ENCODE data around the gene TCF15.

DNA sequence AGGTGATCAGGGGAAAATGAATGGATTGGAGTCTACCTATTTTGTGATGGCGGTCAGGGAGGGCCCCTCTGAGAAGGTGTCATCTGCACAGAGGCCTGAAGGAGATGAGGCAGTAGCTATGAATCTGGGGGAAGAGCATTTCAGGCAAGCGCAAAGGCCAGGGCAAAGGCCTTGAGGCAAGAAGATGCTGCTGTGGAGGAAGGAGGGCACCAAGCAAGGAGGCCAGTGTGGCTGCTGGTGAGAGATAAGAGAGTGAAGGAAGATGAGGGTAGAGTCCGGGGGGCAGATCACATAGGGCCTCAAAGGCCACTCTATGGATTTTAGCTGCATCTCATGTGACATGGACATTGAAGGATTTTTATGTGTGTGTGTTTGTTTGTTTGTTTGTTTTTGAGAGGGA lies 45.9 kb downstream of the TCF15 start:
- TF ChIP-seq, protein P1, sequence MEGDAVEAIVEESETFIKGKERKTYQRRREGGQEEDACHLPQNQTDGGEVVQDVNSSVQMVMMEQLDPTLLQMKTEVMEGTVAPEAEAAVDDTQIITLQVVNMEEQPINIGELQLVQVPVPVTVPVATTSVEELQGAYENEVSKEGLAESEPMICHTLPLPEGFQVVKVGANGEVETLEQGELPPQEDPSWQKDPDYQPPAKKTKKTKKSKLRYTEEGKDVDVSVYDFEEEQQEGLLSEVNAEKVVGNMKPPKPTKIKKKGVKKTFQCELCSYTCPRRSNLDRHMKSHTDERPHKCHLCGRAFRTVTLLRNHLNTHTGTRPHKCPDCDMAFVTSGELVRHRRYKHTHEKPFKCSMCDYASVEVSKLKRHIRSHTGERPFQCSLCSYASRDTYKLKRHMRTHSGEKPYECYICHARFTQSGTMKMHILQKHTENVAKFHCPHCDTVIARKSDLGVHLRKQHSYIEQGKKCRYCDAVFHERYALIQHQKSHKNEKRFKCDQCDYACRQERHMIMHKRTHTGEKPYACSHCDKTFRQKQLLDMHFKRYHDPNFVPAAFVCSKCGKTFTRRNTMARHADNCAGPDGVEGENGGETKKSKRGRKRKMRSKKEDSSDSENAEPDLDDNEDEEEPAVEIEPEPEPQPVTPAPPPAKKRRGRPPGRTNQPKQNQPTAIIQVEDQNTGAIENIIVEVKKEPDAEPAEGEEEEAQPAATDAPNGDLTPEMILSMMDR (IDR thresholded peaks at IDR 0.05) = no peak
- no peak for TF ChIP-seq POLR2A (IDR thresholded peaks at IDR 0.05)
- TF ChIP-seq POLR2AphosphoS5 (IDR thresholded peaks at IDR 0.05; ENCODE audit: insufficient read depth in 1 of 2, low read depth in 1 of 2) = no peak
